ENCODE data around the gene DEPP1.
A peak's percentile ranks its signal among the peaks of the same experiment; 100 is the strongest.

Gene DEPP1

GRCh38 chr10:45006276-45007030 lies 27.8 kb upstream of the DEPP1 start:
- no peak overlapping the region for H4K5ac ChIP-seq (ENCODE audit: low read length)

DNA sequence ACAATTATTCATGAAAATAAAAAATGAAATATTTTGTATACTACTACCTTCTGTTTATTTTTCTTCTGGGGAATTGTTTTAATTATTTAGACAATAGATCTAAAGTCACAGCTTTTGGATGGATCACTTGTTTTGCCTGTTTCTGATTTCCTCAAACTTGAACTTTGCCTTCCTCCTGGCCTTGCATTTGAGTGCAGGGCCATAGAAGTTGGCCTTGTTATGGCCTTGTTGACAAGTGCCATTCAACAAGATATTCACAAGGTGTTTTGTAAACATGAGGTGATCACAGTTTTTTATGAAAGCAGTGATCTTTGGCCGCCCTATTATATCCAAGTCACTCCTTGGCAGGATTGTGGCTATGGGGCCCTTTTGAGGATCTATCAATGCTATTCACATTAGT lies 26.7 kb upstream of the DEPP1 start:
- Histone ChIP-seq H3K79me1 (ENCODE audit: low read length) (peaks cover 6% of the 10 kb centered on the region), H3K4me2 (ENCODE audit: low read length) (no peak overlapping the region), H3K4me1 (ENCODE audit: control insufficient read depth, low read depth, low read length) (no peaks in the 10 kb centered on the region), H2BK5ac (ENCODE audit: low read length) (no peak overlapping the region), H3K4ac (ENCODE audit: low read depth, low read length) (no peak overlapping the region), H2AK5ac (ENCODE audit: low read length) (no peak overlapping the region), H2BK120ac (ENCODE audit: low read depth, low read length) (no peak overlapping the region), H3K79me2 (ENCODE audit: control insufficient read depth, insufficient read depth, low read length) (peaks cover 13% of the 10 kb centered on the region), H3K4me3 (ENCODE audit: low read length) (no peak overlapping the region), H3K23ac (ENCODE audit: low read length) (no peak overlapping the region), H3K18ac (ENCODE audit: low read length) (no peak overlapping the region), H3K27ac (ENCODE audit: low read depth, low read length) (no peak overlapping the region), H4K8ac (ENCODE audit: low read depth, low read length) (no peak overlapping the region), H2BK15ac (replicated peaks; ENCODE audit: low read depth) (no peak overlapping the region), H4K5ac (ENCODE audit: low read length) (no peak overlapping the region), H3K27me3 (ENCODE audit: insufficient read depth, low read length, poor library complexity) (no peaks in the 10 kb centered on the region), H3K9ac (ENCODE audit: low read length) (no peak overlapping the region), H3K36me3 (ENCODE audit: control insufficient read depth, insufficient read depth, low read length) (no peaks in the 10 kb centered on the region), H3K56ac (ENCODE audit: low read length) (no peak overlapping the region)
- DNase-seq, result no peak
- WGBS (ENCODE audit: extremely low coverage, insufficient coverage, low lambda C conversion rate), result no CpG with 5 or more reads among the region's 1 CpG

More at GRCh38 chr10:45006276-45007030, 27.8 kb upstream of the DEPP1 start:
- H2BK15ac ChIP-seq (replicated peaks; ENCODE audit: low read depth), result no peak overlapping the region
- no peak overlapping the region for H2BK5ac ChIP-seq (ENCODE audit: low read length)
- H3K27me3 ChIP-seq (ENCODE audit: insufficient read depth, low read length, poor library complexity), result no peaks in the 10 kb centered on the region
- no peak overlapping the region for H2BK120ac ChIP-seq (ENCODE audit: low read depth, low read length)
- H4K8ac ChIP-seq (ENCODE audit: low read depth, low read length), result no peak overlapping the region
- no peaks in the 10 kb centered on the region for H3K4me1 ChIP-seq (ENCODE audit: control insufficient read depth, low read depth, low read length)
- H3K27ac ChIP-seq (ENCODE audit: low read depth, low read length), result no peak overlapping the region
- no peak overlapping the region for H3K56ac ChIP-seq (ENCODE audit: low read length)
- no CpG with 5 or more reads among the region's 3 CpGs for WGBS (ENCODE audit: extremely low coverage, insufficient coverage, low lambda C conversion rate)
- H3K4me3 ChIP-seq (ENCODE audit: low read length), result no peak overlapping the region
- peaks cover 4% of the 10 kb centered on the region for H3K79me1 ChIP-seq (ENCODE audit: low read length)
- no peak overlapping the region for H3K23ac ChIP-seq (ENCODE audit: low read length)
- no peak overlapping the region for H2AK5ac ChIP-seq (ENCODE audit: low read length)
- H3K4me2 ChIP-seq (ENCODE audit: low read length), result no peak overlapping the region
- no peak overlapping the region for H3K9ac ChIP-seq (ENCODE audit: low read length)
- H3K4ac ChIP-seq (ENCODE audit: low read depth, low read length), result no peak overlapping the region
- no peak overlapping the region for H3K18ac ChIP-seq (ENCODE audit: low read length)
- no peak for DNase-seq
- no peaks in the 10 kb centered on the region for H3K36me3 ChIP-seq (ENCODE audit: control insufficient read depth, insufficient read depth, low read length)
- peaks cover 10% of the 10 kb centered on the region for H3K79me2 ChIP-seq (ENCODE audit: control insufficient read depth, insufficient read depth, low read length)

DNA sequence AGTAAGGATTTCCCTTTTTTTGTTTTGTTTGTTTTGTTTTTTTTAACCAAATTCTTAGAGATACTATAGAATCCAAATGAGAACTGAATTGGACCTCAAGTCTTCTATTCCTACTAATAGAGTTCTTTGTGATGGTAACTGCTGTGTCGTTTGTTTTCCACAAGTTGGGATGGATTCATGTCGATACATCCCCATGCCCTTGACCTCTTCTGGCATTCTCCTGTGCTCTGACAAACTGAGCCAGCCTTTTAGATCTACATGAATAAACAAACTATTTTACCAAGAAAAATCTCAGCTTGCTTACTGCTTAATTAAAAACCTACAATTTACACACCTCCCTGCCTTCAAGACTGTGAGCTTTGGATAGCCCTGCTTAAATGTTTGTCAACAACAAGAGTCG lies 26.1 kb upstream of the DEPP1 start:
- Histone ChIP-seq H2BK15ac (replicated peaks; ENCODE audit: low read depth) (no peak overlapping the region), H3K79me1 (ENCODE audit: low read length) (peaks cover 6% of the 10 kb centered on the region), H4K8ac (ENCODE audit: low read depth, low read length) (no peak overlapping the region), H3K4me2 (ENCODE audit: low read length) (no peak overlapping the region), H3K18ac (ENCODE audit: low read length) (no peak overlapping the region), H2BK120ac (ENCODE audit: low read depth, low read length) (no peak overlapping the region), H3K27me3 (ENCODE audit: insufficient read depth, low read length, poor library complexity) (no peaks in the 10 kb centered on the region), H2AK5ac (ENCODE audit: low read length) (no peak overlapping the region), H2BK5ac (ENCODE audit: low read length) (no peak overlapping the region), H3K56ac (ENCODE audit: low read length) (no peak overlapping the region), H4K5ac (ENCODE audit: low read length) (no peak overlapping the region), H3K27ac (ENCODE audit: low read depth, low read length) (no peak overlapping the region), H3K23ac (ENCODE audit: low read length) (no peak overlapping the region), H3K9ac (ENCODE audit: low read length) (no peak overlapping the region), H3K36me3 (ENCODE audit: control insufficient read depth, insufficient read depth, low read length) (no peaks in the 10 kb centered on the region), H3K4me3 (ENCODE audit: low read length) (no peak overlapping the region), H3K4me1 (ENCODE audit: control insufficient read depth, low read depth, low read length) (peaks cover 3% of the 10 kb centered on the region), H3K79me2 (ENCODE audit: control insufficient read depth, insufficient read depth, low read length) (peaks cover 13% of the 10 kb centered on the region), H3K4ac (ENCODE audit: low read depth, low read length) (no peak overlapping the region)
- no peak for DNase-seq
- WGBS (ENCODE audit: extremely low coverage, insufficient coverage, low lambda C conversion rate), result no CpG with 5 or more reads among the region's 3 CpGs

DNA sequence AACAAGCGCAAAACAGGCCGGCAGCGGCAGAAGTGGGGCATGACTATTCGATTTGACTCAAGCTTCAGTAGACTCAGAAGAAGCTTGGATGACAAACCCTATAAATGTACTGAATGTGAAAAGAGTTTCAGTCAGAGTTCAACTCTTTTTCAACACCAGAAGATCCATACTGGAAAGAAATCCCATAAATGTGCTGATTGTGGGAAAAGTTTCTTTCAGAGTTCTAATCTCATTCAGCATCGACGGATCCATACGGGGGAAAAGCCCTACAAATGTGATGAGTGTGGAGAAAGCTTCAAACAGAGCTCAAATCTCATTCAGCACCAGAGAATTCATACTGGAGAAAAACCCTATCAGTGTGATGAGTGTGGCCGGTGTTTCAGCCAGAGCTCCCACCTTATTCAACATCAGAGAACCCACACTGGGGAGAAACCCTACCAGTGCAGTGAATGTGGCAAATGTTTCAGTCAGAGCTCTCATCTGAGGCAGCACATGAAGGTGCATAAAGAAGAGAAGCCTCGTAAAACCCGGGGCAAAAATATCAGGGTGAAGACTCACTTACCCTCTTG lies 24.9 kb upstream of the DEPP1 start:
- Histone ChIP-seq H3K4ac (ENCODE audit: low read depth, low read length) (no peak overlapping the region), H3K9ac (ENCODE audit: low read length) (no peak overlapping the region), H3K4me2 (ENCODE audit: low read length) (no peak overlapping the region), H3K23ac (ENCODE audit: low read length) (no peak overlapping the region), H2BK120ac (ENCODE audit: low read depth, low read length) (no peak overlapping the region), H3K36me3 (ENCODE audit: control insufficient read depth, insufficient read depth, low read length) (no peaks in the 10 kb centered on the region), H3K4me1 (ENCODE audit: control insufficient read depth, low read depth, low read length) (peaks cover 3% of the 10 kb centered on the region), H3K18ac (ENCODE audit: low read length) (no peak overlapping the region), H3K79me2 (ENCODE audit: control insufficient read depth, insufficient read depth, low read length) (peaks cover 13% of the 10 kb centered on the region), H3K27ac (ENCODE audit: low read depth, low read length) (no peak overlapping the region), H2BK5ac (ENCODE audit: low read length) (no peak overlapping the region), H3K56ac (ENCODE audit: low read length) (no peak overlapping the region), H3K4me3 (ENCODE audit: low read length) (no peak overlapping the region), H2BK15ac (replicated peaks; ENCODE audit: low read depth) (no peak overlapping the region), H3K27me3 (ENCODE audit: insufficient read depth, low read length, poor library complexity) (no peaks in the 10 kb centered on the region), H4K8ac (ENCODE audit: low read depth, low read length) (no peak overlapping the region), H2AK5ac (ENCODE audit: low read length) (no peak overlapping the region), H3K79me1 (ENCODE audit: low read length) (peaks cover 6% of the 10 kb centered on the region), H4K5ac (ENCODE audit: low read length) (no peak overlapping the region)
- WGBS (ENCODE audit: extremely low coverage, insufficient coverage, low lambda C conversion rate), result no CpG with 5 or more reads among the region's 10 CpGs
- DNase-seq, result no peak

GRCh38 chr10:45001381-45002148 lies 23.0 kb upstream of the DEPP1 start:
- DNase-seq, result peak; percentile 69
- peak overlapping the region; percentile 45 for H3K27ac ChIP-seq (ENCODE audit: low read depth, low read length)
- no CpG with 5 or more reads among the region's 13 CpGs for WGBS (ENCODE audit: extremely low coverage, insufficient coverage, low lambda C conversion rate)

More at GRCh38 chr10:45001381-45002148, 23.0 kb upstream of the DEPP1 start:
- peak overlapping the region; percentile 73 for H3K18ac ChIP-seq (ENCODE audit: low read length)
- peak overlapping the region; percentile 93 for H3K4me3 ChIP-seq (ENCODE audit: low read length)
- H3K27me3 ChIP-seq (ENCODE audit: insufficient read depth, low read length, poor library complexity), result no peaks in the 10 kb centered on the region
- no peaks in the 10 kb centered on the region for H3K36me3 ChIP-seq (ENCODE audit: control insufficient read depth, insufficient read depth, low read length)
- H3K79me2 ChIP-seq (ENCODE audit: control insufficient read depth, insufficient read depth, low read length), result peaks cover 13% of the 10 kb centered on the region
- H3K4me2 ChIP-seq (ENCODE audit: low read length), result peak overlapping the region; percentile 93
- H2AK5ac ChIP-seq (ENCODE audit: low read length), result no peak overlapping the region
- H2BK120ac ChIP-seq (ENCODE audit: low read depth, low read length), result no peak overlapping the region
- peaks cover 3% of the 10 kb centered on the region for H3K4me1 ChIP-seq (ENCODE audit: control insufficient read depth, low read depth, low read length)
- peak overlapping the region; percentile 97 for H3K56ac ChIP-seq (ENCODE audit: low read length)
- H4K8ac ChIP-seq (ENCODE audit: low read depth, low read length), result peak overlapping the region; percentile 82
- H4K5ac ChIP-seq (ENCODE audit: low read length), result no peak overlapping the region
- peak overlapping the region; percentile 89 for H3K4ac ChIP-seq (ENCODE audit: low read depth, low read length)
- H3K79me1 ChIP-seq (ENCODE audit: low read length), result peaks cover 6% of the 10 kb centered on the region
- H2BK5ac ChIP-seq (ENCODE audit: low read length), result no peak overlapping the region
- H3K23ac ChIP-seq (ENCODE audit: low read length), result no peak overlapping the region
- no peak overlapping the region for H2BK15ac ChIP-seq (replicated peaks; ENCODE audit: low read depth)
- peak overlapping the region; percentile 93 for H3K9ac ChIP-seq (ENCODE audit: low read length)

Data from mesendoderm (in vitro differentiated cells).